RWPE2 (cell line): ENCODE results near the gene ATP2C1.

Source experiments
- ATAC-seq: fragments of 200-7000 bp; cut with Tn5 transposase; 3 replicates; pipeline ENCODE4 v1.9.1; 2021; ENCODE audit warnings: low read depth
- DNase-seq: peaks from one replicate; pipeline ENCODE4 v3.0.0-alpha.2; 2020; ENCODE audit warnings: low spot score
- H3K27ac ChIP-seq: fragments of 450-650 bp; 2 replicates; pipeline ENCODE4 v1.5.1; 2017; ENCODE audit warnings: mild to moderate bottlenecking; ENCODE audit not compliant: poor library complexity, severe bottlenecking
- H3K27me3 ChIP-seq: fragments of 250-450 bp; sonication (Bioruptor Pico); 2 replicates; pipeline ENCODE4 v1.5.1; 2021; ENCODE audit warnings: mild to moderate bottlenecking, moderate library complexity; ENCODE audit not compliant: insufficient read depth, poor library complexity, severe bottlenecking
- H3K36me3 ChIP-seq: fragments of 250-450 bp; sonication (Bioruptor Pico); 2 replicates; pipeline ENCODE4 v1.5.1; 2020; ENCODE audit warnings: low read depth, mild to moderate bottlenecking, moderate library complexity
- H3K4me1 ChIP-seq: fragments of 250-450 bp; sonication (Bioruptor Pico); 2 replicates; pipeline ENCODE4 v1.5.1; 2021; ENCODE audit warnings: mild to moderate bottlenecking, moderate library complexity; ENCODE audit not compliant: insufficient read depth, poor library complexity, severe bottlenecking
- H3K4me3 ChIP-seq: fragments of 250-450 bp; sonication (Bioruptor Pico); 2 replicates; pipeline ENCODE4 v1.5.1; 2021; ENCODE audit warnings: mild to moderate bottlenecking, moderate library complexity; ENCODE audit not compliant: severe bottlenecking
- H3K9me3 ChIP-seq: fragments of 250-450 bp; sonication (Bioruptor Pico); 2 replicates; pipeline ENCODE4 v1.5.1; 2021; ENCODE audit warnings: mild to moderate bottlenecking, moderate library complexity; ENCODE audit not compliant: severe bottlenecking
- TF ChIP-seq, protein P1 (sequence below): fragments of 450-650 bp; IDR thresholded peaks from one replicate; pipeline ENCODE4 v1.5.1; 2017; ENCODE audit warnings: mild to moderate bottlenecking, moderate library complexity; ENCODE audit not compliant: poor library complexity, severe bottlenecking

ATP2C1 gene

GRCh38 chr3:131018970-131019369 lies 125.1 kb downstream of the ATP2C1 start:
- Histone ChIP-seq H3K36me3 (peaks cover 31% of the 10 kb centered on the region), H3K27me3 (no peaks in the 10 kb centered on the region), H3K4me1 (no peaks in the 10 kb centered on the region), H3K9me3 (no peaks in the 10 kb centered on the region), H3K4me3 (no peak overlapping the region), H3K27ac (no peak overlapping the region)
- TF ChIP-seq, protein P1, sequence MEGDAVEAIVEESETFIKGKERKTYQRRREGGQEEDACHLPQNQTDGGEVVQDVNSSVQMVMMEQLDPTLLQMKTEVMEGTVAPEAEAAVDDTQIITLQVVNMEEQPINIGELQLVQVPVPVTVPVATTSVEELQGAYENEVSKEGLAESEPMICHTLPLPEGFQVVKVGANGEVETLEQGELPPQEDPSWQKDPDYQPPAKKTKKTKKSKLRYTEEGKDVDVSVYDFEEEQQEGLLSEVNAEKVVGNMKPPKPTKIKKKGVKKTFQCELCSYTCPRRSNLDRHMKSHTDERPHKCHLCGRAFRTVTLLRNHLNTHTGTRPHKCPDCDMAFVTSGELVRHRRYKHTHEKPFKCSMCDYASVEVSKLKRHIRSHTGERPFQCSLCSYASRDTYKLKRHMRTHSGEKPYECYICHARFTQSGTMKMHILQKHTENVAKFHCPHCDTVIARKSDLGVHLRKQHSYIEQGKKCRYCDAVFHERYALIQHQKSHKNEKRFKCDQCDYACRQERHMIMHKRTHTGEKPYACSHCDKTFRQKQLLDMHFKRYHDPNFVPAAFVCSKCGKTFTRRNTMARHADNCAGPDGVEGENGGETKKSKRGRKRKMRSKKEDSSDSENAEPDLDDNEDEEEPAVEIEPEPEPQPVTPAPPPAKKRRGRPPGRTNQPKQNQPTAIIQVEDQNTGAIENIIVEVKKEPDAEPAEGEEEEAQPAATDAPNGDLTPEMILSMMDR = no peak
- ATAC-seq (no peak), DNase-seq (no peak)

DNA sequence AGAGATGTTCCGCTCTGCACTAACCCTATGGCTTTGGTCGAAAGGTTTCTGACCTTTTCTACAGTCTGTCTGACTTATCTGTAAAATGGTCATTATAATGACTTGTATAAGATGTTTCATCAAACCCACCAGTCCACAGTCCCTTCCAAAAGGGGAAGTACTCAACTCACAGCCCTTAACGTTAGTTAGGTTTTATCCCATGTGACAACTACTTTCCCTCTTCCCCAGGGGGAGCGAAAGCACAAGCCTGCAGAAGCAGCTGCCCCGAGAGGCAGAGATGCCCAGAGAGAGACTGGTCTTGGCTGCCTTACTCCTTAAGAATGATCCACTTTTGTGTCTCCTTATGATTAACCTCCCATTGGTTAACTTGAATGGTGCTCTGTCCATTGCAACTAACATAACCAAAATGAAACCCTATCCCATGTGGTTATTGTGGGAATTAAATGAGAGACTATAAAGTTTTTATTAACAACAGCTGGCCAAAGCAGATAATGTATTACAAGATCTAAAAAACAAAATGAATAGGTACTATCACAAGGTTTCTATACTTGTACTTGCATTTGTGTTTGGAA lies 126.3 kb downstream of the ATP2C1 start:
- no peaks in the 10 kb centered on the region for H3K4me1 ChIP-seq
- TF ChIP-seq, protein P1 = no peak
- H3K36me3 ChIP-seq = peaks cover 28% of the 10 kb centered on the region
- no peaks in the 10 kb centered on the region for H3K27me3 ChIP-seq
- DNase-seq = no peak
- no peaks in the 10 kb centered on the region for H3K9me3 ChIP-seq
- no peak overlapping the region for H3K4me3 ChIP-seq
- ATAC-seq = no peak
- H3K27ac ChIP-seq = no peak overlapping the region

- no peak for ATAC-seq
- no peaks in the 10 kb centered on the region for H3K27me3 ChIP-seq
- TF ChIP-seq, protein P1 = no peak
- peaks cover 8% of the 10 kb centered on the region; the same call in 1 of the 2 replicates for H3K36me3 ChIP-seq
- H3K4me1 ChIP-seq = peaks cover 9% of the 10 kb centered on the region
- DNase-seq = no peak
- H3K4me3 ChIP-seq = no peak overlapping the region
- no peaks in the 10 kb centered on the region for H3K9me3 ChIP-seq
- H3K27ac ChIP-seq = no peak overlapping the region
Observed at GRCh38 chr3:131025539-131025938, 131.7 kb downstream of the ATP2C1 start.

DNA sequence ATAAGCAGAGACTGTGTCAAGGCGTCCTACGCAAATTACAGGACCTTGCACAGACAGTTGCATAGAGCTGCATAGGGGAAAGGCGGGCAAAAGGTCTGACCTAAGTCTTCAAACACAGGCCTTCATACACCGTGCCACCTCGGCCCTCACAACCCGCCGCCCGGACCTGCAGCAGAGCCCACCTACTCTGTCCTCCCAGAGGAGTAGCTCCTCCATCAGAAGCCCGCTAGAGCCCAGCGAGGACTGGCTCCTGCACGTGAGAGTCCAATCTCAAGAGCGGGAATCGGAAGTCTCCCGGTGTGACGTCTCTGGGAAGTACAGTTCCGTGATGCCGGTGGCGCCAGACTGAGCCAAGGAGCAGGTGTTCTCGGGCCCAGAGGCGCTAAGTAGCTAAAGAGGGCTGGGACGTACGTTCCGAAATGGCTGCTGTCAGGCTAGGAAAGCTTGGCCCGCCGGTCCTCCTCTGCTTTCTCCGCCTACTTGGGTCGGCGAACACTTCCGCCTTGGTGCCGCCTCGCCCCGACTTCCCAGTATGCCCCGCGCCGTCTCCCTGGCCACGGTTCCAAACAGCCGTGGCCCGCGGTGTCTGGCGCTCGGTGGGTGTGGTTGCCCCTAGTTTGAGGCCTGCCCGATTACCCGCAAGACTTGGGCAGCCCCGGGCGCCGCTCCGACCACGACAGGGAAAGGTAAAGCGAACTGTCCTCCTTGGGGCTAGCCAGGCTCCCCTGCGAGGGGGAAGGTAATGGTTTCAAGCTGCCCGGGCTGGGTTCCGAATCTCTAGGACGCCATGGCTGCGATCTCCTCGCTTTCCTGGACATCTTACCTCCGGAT lies 132.7 kb downstream of the ATP2C1 start, which contains the start of the genes ASTE1 and NEK11:
Gene ASTE1, minus strand, starts transcription at position 505 of the 831 bp plus-strand sequence. CDS start 1,519 bp downstream, outside the sequence.
Gene NEK11, plus strand, starts transcription at position 557 of the 831 bp plus-strand sequence. CDS start 2,832 bp downstream, outside the sequence.
- DNase-seq (peak; percentile 87), ATAC-seq (peak; percentile 99)
- no peaks in the 10 kb centered on the region for H3K9me3 ChIP-seq
- H3K4me3 ChIP-seq = peak within 1 kb of the TSS; percentile 42
- H3K4me1 ChIP-seq = peaks cover 9% of the 10 kb centered on the region
- TF ChIP-seq, protein P1 = no peak
- peak within 1 kb of the TSS; percentile 42 for H3K27ac ChIP-seq
- H3K27me3 ChIP-seq = no peaks in the 10 kb centered on the region
- H3K36me3 ChIP-seq = peaks cover 8% of the 10 kb centered on the region; the same call in 1 of the 2 replicates
